ENCODE results near the gene LRRTM3. TPM values are rescaled to one million over a fixed set of nuclear protein-coding genes. Genes with fewer than 3 reads are reported as not detected.

LRRTM3 gene
- total RNA-seq, 2 experiments from 2014 or later, result not detected

- no peak overlapping the region for H3K4me3 Mint-ChIP-seq
- Histone ChIP-seq H3K27ac (ENCODE audit: low read depth in 1 of 2, low read length in 2 of 2) (no peak overlapping the region), H3K36me3 (ENCODE audit: insufficient read depth, low read length) (no peaks in the 10 kb centered on the region), H3K4me3 (ENCODE audit: low read length) (no peak overlapping the region), H3K9me3 (ENCODE audit: control insufficient read depth in 1 of 2, insufficient read depth in 1 of 2, low read length in 2 of 2) (no peaks in the 10 kb centered on the region), H3K27me3 (ENCODE audit: control insufficient read depth in 1 of 2, insufficient read depth in 2 of 2, low read length in 2 of 2) (no peaks in the 10 kb centered on the region), H3K4me1 (ENCODE audit: insufficient read depth, low read length) (no peaks in the 10 kb centered on the region)
- no peaks in the 10 kb centered on the region for H3K27me3 Mint-ChIP-seq
- H3K27ac Mint-ChIP-seq, result no peak overlapping the region
- peaks cover 3% of the 10 kb centered on the region for H3K9me3 Mint-ChIP-seq
- no peaks in the 10 kb centered on the region for H3K4me1 Mint-ChIP-seq (ENCODE audit: low read depth)
- ATAC-seq (ENCODE audit: poor library complexity) (no peak), DNase-seq (no peak)
- no peak for TF ChIP-seq CTCF (IDR thresholded peaks at IDR 0.05)
- no peaks in the 10 kb centered on the region for H3K36me3 Mint-ChIP-seq (ENCODE audit: low read depth)
- intact Hi-C loops (cut with DNase I, micrococcal nuclease), result no loop called here
- POLR2A ChIA-PET, result no interaction called here
- CTCF ChIA-PET, result no interaction called here
Measured at GRCh38 chr10:67086327-67087134, 160.7 kb downstream of the LRRTM3 start.

GRCh38 chr10:67087135-67087425 lies 161.2 kb downstream of the LRRTM3 start:
- intact Hi-C loops (cut with DNase I, micrococcal nuclease), result no loop called here
- Mint-ChIP-seq H3K27ac (no peak overlapping the region), H3K4me3 (no peak overlapping the region), H3K4me1 (ENCODE audit: low read depth) (no peaks in the 10 kb centered on the region), H3K27me3 (no peaks in the 10 kb centered on the region), H3K9me3 (peaks cover 3% of the 10 kb centered on the region), H3K36me3 (ENCODE audit: low read depth) (no peaks in the 10 kb centered on the region)
- Histone ChIP-seq H3K4me3 (ENCODE audit: low read length) (no peak overlapping the region), H3K27me3 (ENCODE audit: control insufficient read depth in 1 of 2, insufficient read depth in 2 of 2, low read length in 2 of 2) (no peaks in the 10 kb centered on the region), H3K4me1 (ENCODE audit: insufficient read depth, low read length) (no peaks in the 10 kb centered on the region), H3K36me3 (ENCODE audit: insufficient read depth, low read length) (no peaks in the 10 kb centered on the region), H3K27ac (ENCODE audit: low read depth in 1 of 2, low read length in 2 of 2) (no peak overlapping the region), H3K9me3 (ENCODE audit: control insufficient read depth in 1 of 2, insufficient read depth in 1 of 2, low read length in 2 of 2) (no peaks in the 10 kb centered on the region)
- DNase-seq (no peak), ATAC-seq (ENCODE audit: poor library complexity) (no peak)
- no peak for TF ChIP-seq CTCF (IDR thresholded peaks at IDR 0.05)
- ChIA-PET POLR2A (no interaction called here), CTCF (no interaction called here)

GRCh38 chr10:67088036-67088435 lies 162.2 kb downstream of the LRRTM3 start:
- Mint-ChIP-seq H3K4me1 (ENCODE audit: low read depth) (no peaks in the 10 kb centered on the region), H3K27ac (no peak overlapping the region), H3K9me3 (peaks cover 3% of the 10 kb centered on the region), H3K36me3 (ENCODE audit: low read depth) (no peaks in the 10 kb centered on the region), H3K27me3 (no peaks in the 10 kb centered on the region), H3K4me3 (no peak overlapping the region)
- H3K9me3 ChIP-seq (ENCODE audit: control insufficient read depth in 1 of 2, insufficient read depth in 1 of 2, low read length in 2 of 2), result no peaks in the 10 kb centered on the region
- H3K36me3 ChIP-seq (ENCODE audit: insufficient read depth, low read length), result no peaks in the 10 kb centered on the region
- no peaks in the 10 kb centered on the region for H3K4me1 ChIP-seq (ENCODE audit: insufficient read depth, low read length)
- ChIA-PET POLR2A (no interaction called here), CTCF (no interaction called here)
- no peak overlapping the region for H3K27ac ChIP-seq (ENCODE audit: low read depth in 1 of 2, low read length in 2 of 2)
- ATAC-seq (ENCODE audit: poor library complexity) (no peak), DNase-seq (no peak)
- H3K4me3 ChIP-seq (ENCODE audit: low read length), result no peak overlapping the region
- H3K27me3 ChIP-seq (ENCODE audit: control insufficient read depth in 1 of 2, insufficient read depth in 2 of 2, low read length in 2 of 2), result no peaks in the 10 kb centered on the region
- TF ChIP-seq CTCF (IDR thresholded peaks at IDR 0.05), result no peak
- intact Hi-C loops (cut with DNase I, micrococcal nuclease), result no loop called here

Data from CD4-positive, alpha-beta T cell (primary cell).